Measurements from ENCODE around the gene CXXC4. TPM values are rescaled to one million over a fixed set of nuclear protein-coding genes. Genes with fewer than 3 reads are reported as not detected.

CXXC4 gene
- polyA plus RNA-seq, 3 donors = not detected

DNA sequence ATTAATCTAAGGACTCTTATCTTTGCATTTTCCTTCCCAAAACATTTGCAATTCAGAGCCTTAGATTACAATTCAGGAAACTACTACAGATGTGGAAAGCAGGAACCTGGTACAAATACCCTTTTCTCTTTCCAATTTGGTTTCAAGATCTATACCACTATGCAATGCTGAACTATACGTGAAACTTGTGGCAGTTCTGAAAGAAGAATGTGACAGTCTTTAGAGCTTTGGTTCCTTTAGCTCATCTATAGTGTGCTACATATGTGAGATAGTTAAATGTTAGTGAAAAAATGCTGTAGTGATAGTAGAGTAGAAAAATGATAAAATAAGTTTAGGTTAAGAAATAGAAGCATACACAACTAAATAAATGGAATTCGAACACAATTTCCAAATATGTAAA is 50.0 kb downstream of the CXXC4 start:
- H3K4me3 Mint-ChIP-seq = no peak overlapping the region
- intact Hi-C loops (cut with micrococcal nuclease) = no loop called here
- no peaks in the 10 kb centered on the region for H3K36me3 ChIP-seq (replicated peaks in 1 of 2; ENCODE audit: control insufficient read depth in 1 of 2, insufficient read depth in 2 of 2, low read length in 2 of 2)
- no peaks in the 10 kb centered on the region for H3K36me3 Mint-ChIP-seq
- H3K9me3 Mint-ChIP-seq = peaks cover 1 to 6% (median 2%) of the 10 kb centered on the region in 7 donors
- no peaks in the 10 kb centered on the region for H3K9me3 ChIP-seq (replicated peaks in 1 of 2; ENCODE audit: control insufficient read depth in 1 of 2, insufficient read depth in 1 of 2, low read length in 2 of 2)
- H3K9ac ChIP-seq (ENCODE audit: insufficient read depth, low read length, poor library complexity, severe bottlenecking) = no peak overlapping the region
- H3K27me3 Mint-ChIP-seq (ENCODE audit: low read depth in 3 of 3) = peaks cover 0 to 2% (median 0%) of the 10 kb centered on the region in 3 donors
- H2AFZ ChIP-seq (ENCODE audit: insufficient read depth, low read depth, low read length, poor library complexity, severe bottlenecking) = no peak overlapping the region
- DNase-seq = no peak
- no peaks in the 10 kb centered on the region for H4K20me1 ChIP-seq (ENCODE audit: insufficient read depth, low read length)
- no peak overlapping the region for H3K27ac ChIP-seq (ENCODE audit: low read depth in 1 of 2, low read length in 2 of 2)
- no CpG with 5 or more reads among the region's 2 CpGs for WGBS (ENCODE audit: insufficient coverage)
- no peak overlapping the region for H3K4me2 ChIP-seq (replicated peaks; ENCODE audit: extremely low read depth, low read length, poor library complexity, severe bottlenecking)
- H3K4me1 ChIP-seq (ENCODE audit: control insufficient read depth in 1 of 2, insufficient read depth in 2 of 2, low read length in 2 of 2) = no peaks in the 10 kb centered on the region
- TF ChIP-seq, protein P1, sequence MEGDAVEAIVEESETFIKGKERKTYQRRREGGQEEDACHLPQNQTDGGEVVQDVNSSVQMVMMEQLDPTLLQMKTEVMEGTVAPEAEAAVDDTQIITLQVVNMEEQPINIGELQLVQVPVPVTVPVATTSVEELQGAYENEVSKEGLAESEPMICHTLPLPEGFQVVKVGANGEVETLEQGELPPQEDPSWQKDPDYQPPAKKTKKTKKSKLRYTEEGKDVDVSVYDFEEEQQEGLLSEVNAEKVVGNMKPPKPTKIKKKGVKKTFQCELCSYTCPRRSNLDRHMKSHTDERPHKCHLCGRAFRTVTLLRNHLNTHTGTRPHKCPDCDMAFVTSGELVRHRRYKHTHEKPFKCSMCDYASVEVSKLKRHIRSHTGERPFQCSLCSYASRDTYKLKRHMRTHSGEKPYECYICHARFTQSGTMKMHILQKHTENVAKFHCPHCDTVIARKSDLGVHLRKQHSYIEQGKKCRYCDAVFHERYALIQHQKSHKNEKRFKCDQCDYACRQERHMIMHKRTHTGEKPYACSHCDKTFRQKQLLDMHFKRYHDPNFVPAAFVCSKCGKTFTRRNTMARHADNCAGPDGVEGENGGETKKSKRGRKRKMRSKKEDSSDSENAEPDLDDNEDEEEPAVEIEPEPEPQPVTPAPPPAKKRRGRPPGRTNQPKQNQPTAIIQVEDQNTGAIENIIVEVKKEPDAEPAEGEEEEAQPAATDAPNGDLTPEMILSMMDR (IDR thresholded peaks at IDR 0.05) = no peak
- H3K27ac Mint-ChIP-seq = no peak overlapping the region
- no peaks in the 10 kb centered on the region for H3K79me2 ChIP-seq (ENCODE audit: insufficient read depth, low read length)
- no peaks in the 10 kb centered on the region for H3K27me3 ChIP-seq (ENCODE audit: control insufficient read depth in 2 of 2, insufficient read depth in 2 of 2, low read length in 2 of 2)
- H3K4me1 Mint-ChIP-seq = no peaks in the 10 kb centered on the region
- no peak overlapping the region for H3K4me3 ChIP-seq (replicated peaks in 1 of 3; ENCODE audit: low read depth in 2 of 3, low read length in 3 of 3)

GRCh38 chr4:104436542-104436941 is 58.2 kb downstream of the CXXC4 start:
- Mint-ChIP-seq H3K36me3 (no peaks in the 10 kb centered on the region), H3K4me1 (no peaks in the 10 kb centered on the region), H3K27ac (no peak overlapping the region), H3K27me3 (ENCODE audit: low read depth in 3 of 3) (peaks cover 0 to 3% (median 0%) of the 10 kb centered on the region in 3 donors), H3K4me3 (no peak overlapping the region), H3K9me3 (peaks cover 1 to 8% (median 3%) of the 10 kb centered on the region in 7 donors)
- Histone ChIP-seq H3K27me3 (ENCODE audit: control insufficient read depth in 2 of 2, insufficient read depth in 2 of 2, low read length in 2 of 2) (no peaks in the 10 kb centered on the region), H3K4me3 (replicated peaks in 1 of 3; ENCODE audit: low read depth in 2 of 3, low read length in 3 of 3) (no peak overlapping the region), H2AFZ (ENCODE audit: insufficient read depth, low read depth, low read length, poor library complexity, severe bottlenecking) (no peak overlapping the region), H3K4me2 (replicated peaks; ENCODE audit: extremely low read depth, low read length, poor library complexity, severe bottlenecking) (no peak overlapping the region), H3K9ac (ENCODE audit: insufficient read depth, low read length, poor library complexity, severe bottlenecking) (no peak overlapping the region), H3K9me3 (replicated peaks in 1 of 2; ENCODE audit: control insufficient read depth in 1 of 2, insufficient read depth in 1 of 2, low read length in 2 of 2) (no peaks in the 10 kb centered on the region), H3K4me1 (ENCODE audit: control insufficient read depth in 1 of 2, insufficient read depth in 2 of 2, low read length in 2 of 2) (no peaks in the 10 kb centered on the region), H3K79me2 (ENCODE audit: insufficient read depth, low read length) (no peaks in the 10 kb centered on the region), H3K36me3 (replicated peaks in 1 of 2; ENCODE audit: control insufficient read depth in 1 of 2, insufficient read depth in 2 of 2, low read length in 2 of 2) (no peaks in the 10 kb centered on the region), H4K20me1 (ENCODE audit: insufficient read depth, low read length) (no peaks in the 10 kb centered on the region), H3K27ac (ENCODE audit: low read depth in 1 of 2, low read length in 2 of 2) (no peak overlapping the region)
- no CpG with 5 or more reads among the region's 2 CpGs for WGBS (ENCODE audit: insufficient coverage)
- TF ChIP-seq, protein P1 (IDR thresholded peaks at IDR 0.05) = no peak
- no peak for DNase-seq
- intact Hi-C loops (cut with micrococcal nuclease) = no loop called here

Measured in CD14-positive monocyte (primary cell).